Measurements from ENCODE around the gene PRDM8.
"Not testable (repeated sequence)": the region's sequence is repeated elsewhere in the genome, so short reads cannot be mapped to it uniquely, and the experiment has no call there.

PRDM8 gene

GRCh38 chr4:80232707-80233370 lies 35.5 kb downstream of the PRDM8 start:
- DNase-seq (ENCODE audit: insufficient read length) (no peak), FAIRE-seq (no peak)
- TF ChIP-seq TAF1 (IDR thresholded peaks at IDR 0.05; ENCODE audit: borderline replicate concordance, low read depth, low read length) (no peak), POLR2A (IDR thresholded peaks at IDR 0.05; ENCODE audit: low read depth, low read length) (no peak), POLR2AphosphoS5 (IDR thresholded peaks at IDR 0.05; ENCODE audit: low read depth, low read length) (no peak)

GRCh38 chr4:80233390-80233789 lies 36.1 kb downstream of the PRDM8 start:
- FAIRE-seq (no peak), DNase-seq (ENCODE audit: insufficient read length) (no peak)
- TF ChIP-seq POLR2AphosphoS5 (IDR thresholded peaks at IDR 0.05; ENCODE audit: low read depth, low read length): no peak
- no peak for TF ChIP-seq POLR2A (IDR thresholded peaks at IDR 0.05; ENCODE audit: low read depth, low read length)

GRCh38 chr4:80235451-80235850 lies 38.1 kb downstream of the PRDM8 start:
- no peak for DNase-seq (ENCODE audit: insufficient read length)
- TF ChIP-seq TAF1 (IDR thresholded peaks at IDR 0.05; ENCODE audit: borderline replicate concordance, low read depth, low read length) (no peak), POLR2AphosphoS5 (IDR thresholded peaks at IDR 0.05; ENCODE audit: low read depth, low read length) (no peak), POLR2A (IDR thresholded peaks at IDR 0.05; ENCODE audit: low read depth, low read length) (no peak)
- no peak for FAIRE-seq

GRCh38 chr4:80237992-80238391 lies 40.7 kb downstream of the PRDM8 start:
- DNase-seq (ENCODE audit: insufficient read length): no peak
- no peak for FAIRE-seq
- TF ChIP-seq TAF1 (IDR thresholded peaks at IDR 0.05; ENCODE audit: borderline replicate concordance, low read depth, low read length): no peak
- no peak for TF ChIP-seq POLR2A (IDR thresholded peaks at IDR 0.05; ENCODE audit: low read depth, low read length)
- no peak for TF ChIP-seq POLR2AphosphoS5 (IDR thresholded peaks at IDR 0.05; ENCODE audit: low read depth, low read length)

- DNase-seq (ENCODE audit: insufficient read length): no peak
- no peak for FAIRE-seq
- TF ChIP-seq POLR2A (IDR thresholded peaks at IDR 0.05; ENCODE audit: low read depth, low read length): no peak
- TF ChIP-seq POLR2AphosphoS5 (IDR thresholded peaks at IDR 0.05; ENCODE audit: low read depth, low read length): no peak
- no peak for TF ChIP-seq TAF1 (IDR thresholded peaks at IDR 0.05; ENCODE audit: borderline replicate concordance, low read depth, low read length)
Measured at GRCh38 chr4:80239480-80240150, 42.3 kb downstream of the PRDM8 start.

GRCh38 chr4:80240976-80241375 lies 43.7 kb downstream of the PRDM8 start:
- no peak for FAIRE-seq
- no peak for DNase-seq (ENCODE audit: insufficient read length)
- TF ChIP-seq POLR2AphosphoS5 (IDR thresholded peaks at IDR 0.05; ENCODE audit: low read depth, low read length) (no peak), TAF1 (IDR thresholded peaks at IDR 0.05; ENCODE audit: borderline replicate concordance, low read depth, low read length) (no peak), POLR2A (IDR thresholded peaks at IDR 0.05; ENCODE audit: low read depth, low read length) (no peak)

- FAIRE-seq (no peak), DNase-seq (ENCODE audit: insufficient read length) (no peak)
- TF ChIP-seq TAF1 (IDR thresholded peaks at IDR 0.05; ENCODE audit: borderline replicate concordance, low read depth, low read length): no peak
- TF ChIP-seq POLR2A (IDR thresholded peaks at IDR 0.05; ENCODE audit: low read depth, low read length): no peak
- TF ChIP-seq POLR2AphosphoS5 (IDR thresholded peaks at IDR 0.05; ENCODE audit: low read depth, low read length): no peak
Measured at GRCh38 chr4:80243274-80244018, 46.1 kb downstream of the PRDM8 start.

GRCh38 chr4:80247484-80247883 lies 50.2 kb downstream of the PRDM8 start:
- not testable (repeated sequence) for DNase-seq (ENCODE audit: insufficient read length); FAIRE-seq

- TF ChIP-seq POLR2AphosphoS5 (IDR thresholded peaks at IDR 0.05; ENCODE audit: low read depth, low read length) (no peak), TAF1 (IDR thresholded peaks at IDR 0.05; ENCODE audit: borderline replicate concordance, low read depth, low read length) (no peak), POLR2A (IDR thresholded peaks at IDR 0.05; ENCODE audit: low read depth, low read length) (no peak)
- no peak for FAIRE-seq
- no peak for DNase-seq (ENCODE audit: insufficient read length)
Measured at GRCh38 chr4:80249144-80249543, 51.8 kb downstream of the PRDM8 start.

- TF ChIP-seq POLR2AphosphoS5 (IDR thresholded peaks at IDR 0.05; ENCODE audit: low read depth, low read length): no peak
- TF ChIP-seq TAF1 (IDR thresholded peaks at IDR 0.05; ENCODE audit: borderline replicate concordance, low read depth, low read length): no peak
- no peak for TF ChIP-seq POLR2A (IDR thresholded peaks at IDR 0.05; ENCODE audit: low read depth, low read length)
- DNase-seq (ENCODE audit: insufficient read length) (no peak), FAIRE-seq (no peak)
Measured at GRCh38 chr4:80252427-80252826, 55.1 kb downstream of the PRDM8 start.

GRCh38 chr4:80252953-80253352 lies 55.6 kb downstream of the PRDM8 start:
- TF ChIP-seq POLR2A (IDR thresholded peaks at IDR 0.05; ENCODE audit: low read depth, low read length): no peak
- TF ChIP-seq POLR2AphosphoS5 (IDR thresholded peaks at IDR 0.05; ENCODE audit: low read depth, low read length): no peak
- no peak for TF ChIP-seq TAF1 (IDR thresholded peaks at IDR 0.05; ENCODE audit: borderline replicate concordance, low read depth, low read length)
- FAIRE-seq: no peak
- no peak for DNase-seq (ENCODE audit: insufficient read length)

GRCh38 chr4:80253510-80253909 lies 56.2 kb downstream of the PRDM8 start:
- no peak for TF ChIP-seq TAF1 (IDR thresholded peaks at IDR 0.05; ENCODE audit: borderline replicate concordance, low read depth, low read length)
- no peak for TF ChIP-seq POLR2AphosphoS5 (IDR thresholded peaks at IDR 0.05; ENCODE audit: low read depth, low read length)
- TF ChIP-seq POLR2A (IDR thresholded peaks at IDR 0.05; ENCODE audit: low read depth, low read length): no peak
- DNase-seq (ENCODE audit: insufficient read length): no peak
- FAIRE-seq: no peak
